Endothelial cell of umbilical vein (primary cell): ENCODE measurements around the gene PAX8. TPM values are rescaled to one million over a fixed set of nuclear protein-coding genes. Genes with fewer than 3 reads are reported as not detected.

Source experiments
- BruUV-seq: library from RNA; stranded (reverse); fragments of 400-500 nt; replicated peaks from 2 replicates; lab custom pipeline; 2021; lab: Mats Ljungman, UMichigan
- CTCF ChIA-PET: fragments of 300-600, 350-600 bp; sonication (Branson Sonifier 250); formaldehyde crosslinking; loops from one replicate; lab custom pipeline; 2021; ENCODE audit warnings: antibody characterized with exemption, inconsistent platforms; lab: Charles Lee
- POLR2A ChIA-PET: fragments of 300-600, 350-600 bp; sonication (Branson Sonifier 250); formaldehyde crosslinking; loops from one replicate; lab custom pipeline; 2021; ENCODE audit warnings: antibody characterized with exemption, inconsistent platforms; lab: Charles Lee
- DNase-seq: peaks from one replicate; pipeline ENCODE4 v3.0.0-alpha.2; 2011; ENCODE audit warnings: low read depth, low spot score
- FAIRE-seq: peaks from 2 replicates; lab custom pipeline; 2011; peaks lifted over from hg19 to GRCh38; lab: Jason Lieb, UNC
- H2AFZ ChIP-seq: 2 replicates; pipeline ENCODE4 v1.6.0; 2012; ENCODE audit warnings: low read depth, low read length, control low read depth, inconsistent platforms
- H3K27ac ChIP-seq: 2 replicates; pipeline ENCODE4 v1.5.1; 2011; ENCODE audit warnings: low read depth, mild to moderate bottlenecking, control low read depth, low read length, moderate library complexity; ENCODE audit not compliant: insufficient read depth
- H3K27me3 ChIP-seq, 2 experiments: 2 replicates each; pipeline versions ENCODE4 v1.6.0 to v1.6.1; 2011; ENCODE audit warnings: low read length in 2 of 2, mixed read lengths in 1 of 2; ENCODE audit not compliant: control insufficient read depth in 2 of 2, insufficient read depth in 2 of 2
- H3K36me3 ChIP-seq, 2 experiments: 2 replicates in 1 of 2; 3 replicates in 1 of 2; pipeline ENCODE4 v1.5.1; 2011; ENCODE audit warnings: low read length in 2 of 2, mild to moderate bottlenecking in 1 of 2, moderate library complexity in 1 of 2; ENCODE audit not compliant: control insufficient read depth in 2 of 2, insufficient read depth in 2 of 2; ENCODE audit errors: extremely low read depth in 1 of 2
- H3K4me1 ChIP-seq: 3 replicates; pipeline ENCODE4 v1.5.1; 2011; ENCODE audit warnings: mild to moderate bottlenecking, low read length; ENCODE audit not compliant: control insufficient read depth, insufficient read depth; ENCODE audit errors: extremely low read depth
- H3K4me2 ChIP-seq: 2 replicates; pipeline ENCODE4 v1.6.1; 2011; ENCODE audit warnings: low read length, control low read depth, mixed read lengths; ENCODE audit not compliant: insufficient read depth
- H3K4me3 ChIP-seq, 3 experiments: fragments of 200-600 bp in 1 of 3; sonication (generic), shearing (Covaris generic) in 1 of 3; replicated peaks in 1 of 3; 2 replicates each; pipeline ENCODE4 v1.5.1; 2011 to 2016; ENCODE audit warnings: control low read depth in 3 of 3, low read length in 3 of 3, mild to moderate bottlenecking in 2 of 3, inconsistent platforms in 1 of 3, low read depth in 1 of 3, moderate library complexity in 1 of 3; ENCODE audit not compliant: insufficient read depth in 1 of 3
- H3K79me2 ChIP-seq: 2 replicates; pipeline ENCODE4 v1.6.0; 2012; ENCODE audit warnings: low read length, inconsistent platforms; ENCODE audit not compliant: control insufficient read depth, insufficient read depth
- H3K9ac ChIP-seq: replicated peaks from 2 replicates; pipeline ENCODE3; 2011; ENCODE audit warnings: low read length, control low read depth; ENCODE audit not compliant: insufficient read depth; ENCODE audit errors: extremely low read depth
- H3K9me1 ChIP-seq: replicated peaks from 3 replicates; pipeline ENCODE4 v1.6.0; 2011; ENCODE audit warnings: mild to moderate bottlenecking, low read length; ENCODE audit not compliant: control insufficient read depth, insufficient read depth; ENCODE audit errors: extremely low read depth
- H3K9me3 ChIP-seq: replicated peaks from 2 replicates; pipeline ENCODE4 v1.5.1; 2012; ENCODE audit warnings: low read length, inconsistent platforms; ENCODE audit not compliant: control insufficient read depth, insufficient read depth
- H4K20me1 ChIP-seq: replicated peaks from 2 replicates; pipeline ENCODE3; 2011; ENCODE audit warnings: mild to moderate bottlenecking, low read length; ENCODE audit not compliant: control insufficient read depth, insufficient read depth; ENCODE audit errors: extremely low read depth
- EZH2 ChIP-seq: IDR thresholded peaks from 2 replicates; pipeline ENCODE4 v1.6.1; 2012; ENCODE audit warnings: borderline replicate concordance, low read depth, mild to moderate bottlenecking, moderate library complexity, low read length, inconsistent platforms; ENCODE audit not compliant: severe bottlenecking
- FOS ChIP-seq: IDR thresholded peaks from 2 replicates; pipeline ENCODE4 v1.6.1; 2011; ENCODE audit warnings: mild to moderate bottlenecking, low read length, moderate library complexity, borderline replicate concordance; ENCODE audit not compliant: insufficient read depth
- GATA2 ChIP-seq: IDR thresholded peaks from 2 replicates; pipeline ENCODE4 v1.7.0; 2011; ENCODE audit warnings: low read depth, mild to moderate bottlenecking, moderate library complexity, mixed read lengths, low read length; ENCODE audit not compliant: insufficient read length, insufficient read depth
- JUN ChIP-seq: IDR thresholded peaks from 2 replicates; pipeline ENCODE4 v1.6.1; 2011; ENCODE audit warnings: borderline replicate concordance, low read depth; ENCODE audit not compliant: insufficient read length, insufficient read depth
- MAX ChIP-seq: IDR thresholded peaks from 2 replicates; pipeline ENCODE4 v1.6.1; 2011; ENCODE audit not compliant: insufficient read depth, insufficient read length
- MYC ChIP-seq: IDR thresholded peaks from one replicate; pipeline ENCODE4 v1.6.1; 2011; ENCODE audit warnings: mild to moderate bottlenecking, low read depth, low read length
- POLR2A ChIP-seq: IDR thresholded peaks from 2 replicates; pipeline ENCODE4 v1.6.1; 2012; ENCODE audit warnings: low read depth, mild to moderate bottlenecking, control low read depth, low read length
- POLR2AphosphoS5 ChIP-seq: IDR thresholded peaks from 2 replicates; pipeline ENCODE4 v1.6.1; 2012; ENCODE audit warnings: low read depth, mild to moderate bottlenecking, control low read depth, low read length, moderate library complexity; ENCODE audit not compliant: insufficient read depth
- dilution Hi-C: fragments of 300-500 bp; cut with MboI; formaldehyde crosslinking; loops from one replicate; pipeline ENCODE4 v1.15.0; 2019; ENCODE audit warnings: low sequenced_read_pairs; ENCODE audit not compliant: extremely low pct_ligation_motif_present
- intact Hi-C: fragments of 100-400 bp; cut with micrococcal nuclease; formaldehyde crosslinking; loops from one replicate; pipeline ENCODE4 v1.10.0; 2022
- polyA plus RNA-seq, 4 experiments: library from polyadenylated mRNA; depleted of rRNA in 3 of 4; stranded (reverse) in 3 of 4; unstranded in 1 of 4; fragments of >200 nt; gene quantifications; 2 replicates each; pipeline versions ENCODE4 v1.2.1 to v1.2.3, GENCODE V29; 2011 to 2012; ENCODE audit warnings: missing spikeins in 1 of 4
- total RNA-seq: library from RNA; stranded (reverse); gene quantifications from 2 replicates; pipeline ENCODE4 v1.2.3, GENCODE V29; 2021
- TF ChIP-seq, protein P1 (sequence below), 2 donors: IDR thresholded peaks; 1 replicate in 1 of 2; 2 replicates in 1 of 2; pipeline ENCODE4 v1.5.1; 2011; ENCODE audit warnings: low read length in 2 of 2, mild to moderate bottlenecking in 2 of 2, moderate library complexity in 2 of 2, control low read depth in 1 of 2, inconsistent platforms in 1 of 2, low read depth in 1 of 2; ENCODE audit not compliant: insufficient read depth in 1 of 2; ENCODE audit errors: extremely low read depth in 1 of 2

Gene PAX8
- total and polyA plus RNA-seq, 2 donors (not counting 3 experiments of a cell fraction or from before 2014, with no cell fraction given) = 0.22 to 0.62 TPM

GRCh38 chr2:113282747-113283533 lies 4.2 kb upstream of the PAX8 start:
- H3K79me2 ChIP-seq = no peaks in the 10 kb centered on the region
- FAIRE-seq = no peak
- no TSS peak for BruUV-seq
- ChIA-PET CTCF (interaction anchor here (0.7 to 1.6 kb wide), 5 partner anchors 14 to 84 kb away, joined by 3 to 8 read pairs (median 4); no protein-coding TSS in a partner anchor), POLR2A (no interaction called here)
- no peaks in the 10 kb centered on the region for H3K9me3 ChIP-seq
- no peak for DNase-seq
- no peak overlapping the region for H3K27ac ChIP-seq
- dilution Hi-C loops (no loop called here), intact Hi-C loops (no loop called here)
- H3K4me3 ChIP-seq = no peak overlapping the region
- H3K4me2 ChIP-seq = no peak overlapping the region
- H3K4me1 ChIP-seq = no peaks in the 10 kb centered on the region
- H3K9ac ChIP-seq = no peak overlapping the region
- H2AFZ ChIP-seq = no peak overlapping the region
- H3K27me3 ChIP-seq = peaks cover 25 to 27% of the 10 kb centered on the region in 2 experiments
- no peaks in the 10 kb centered on the region for H3K36me3 ChIP-seq
- TF ChIP-seq MAX (no peak), JUN (no peak), POLR2A (no peak), MYC (no peak), GATA2 (no peak), FOS (no peak), POLR2AphosphoS5 (no peak), EZH2 (no peak)
- TF ChIP-seq, protein P1, sequence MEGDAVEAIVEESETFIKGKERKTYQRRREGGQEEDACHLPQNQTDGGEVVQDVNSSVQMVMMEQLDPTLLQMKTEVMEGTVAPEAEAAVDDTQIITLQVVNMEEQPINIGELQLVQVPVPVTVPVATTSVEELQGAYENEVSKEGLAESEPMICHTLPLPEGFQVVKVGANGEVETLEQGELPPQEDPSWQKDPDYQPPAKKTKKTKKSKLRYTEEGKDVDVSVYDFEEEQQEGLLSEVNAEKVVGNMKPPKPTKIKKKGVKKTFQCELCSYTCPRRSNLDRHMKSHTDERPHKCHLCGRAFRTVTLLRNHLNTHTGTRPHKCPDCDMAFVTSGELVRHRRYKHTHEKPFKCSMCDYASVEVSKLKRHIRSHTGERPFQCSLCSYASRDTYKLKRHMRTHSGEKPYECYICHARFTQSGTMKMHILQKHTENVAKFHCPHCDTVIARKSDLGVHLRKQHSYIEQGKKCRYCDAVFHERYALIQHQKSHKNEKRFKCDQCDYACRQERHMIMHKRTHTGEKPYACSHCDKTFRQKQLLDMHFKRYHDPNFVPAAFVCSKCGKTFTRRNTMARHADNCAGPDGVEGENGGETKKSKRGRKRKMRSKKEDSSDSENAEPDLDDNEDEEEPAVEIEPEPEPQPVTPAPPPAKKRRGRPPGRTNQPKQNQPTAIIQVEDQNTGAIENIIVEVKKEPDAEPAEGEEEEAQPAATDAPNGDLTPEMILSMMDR (IDR thresholded peaks at IDR 0.05; ENCODE audit: extremely low read depth in 1 of 2, insufficient read depth in 1 of 2, low read depth in 1 of 2, low read length in 2 of 2) = no peak
- no peaks in the 10 kb centered on the region for H3K9me1 ChIP-seq
- no peaks in the 10 kb centered on the region for H4K20me1 ChIP-seq
